Coronary artery (tissue), 2 donors: Measurements from ENCODE around the gene SETBP1.
A peak's percentile ranks its signal among the peaks of the same experiment; 100 is the strongest.
"Not testable (repeated sequence)": the region's sequence is repeated elsewhere in the genome, so short reads cannot be mapped to it uniquely, and the experiment has no call there.

Experiments
- DNase-seq: peaks from one replicate; pipeline ENCODE4 v3.0.0-alpha.2; 2017; ENCODE audit warnings: low spot score
- H3K27ac ChIP-seq, 2 donors: fragments of 200-600 bp; sonication (generic); one replicate each; pipeline ENCODE4 v1.5.1; 2016 to 2019
- H3K4me3 ChIP-seq: fragments of 200-600 bp; sonication (generic); 2 replicates; pipeline ENCODE4 v1.5.1; 2016; ENCODE audit warnings: mild to moderate bottlenecking, moderate library complexity
- TF ChIP-seq, protein P1 (sequence below): fragments of 200-600 bp; sonication (generic); IDR thresholded peaks from one replicate; pipeline ENCODE4 v1.5.1; 2019; ENCODE audit warnings: antibody characterized with exemption

The SETBP1 gene

DNA sequence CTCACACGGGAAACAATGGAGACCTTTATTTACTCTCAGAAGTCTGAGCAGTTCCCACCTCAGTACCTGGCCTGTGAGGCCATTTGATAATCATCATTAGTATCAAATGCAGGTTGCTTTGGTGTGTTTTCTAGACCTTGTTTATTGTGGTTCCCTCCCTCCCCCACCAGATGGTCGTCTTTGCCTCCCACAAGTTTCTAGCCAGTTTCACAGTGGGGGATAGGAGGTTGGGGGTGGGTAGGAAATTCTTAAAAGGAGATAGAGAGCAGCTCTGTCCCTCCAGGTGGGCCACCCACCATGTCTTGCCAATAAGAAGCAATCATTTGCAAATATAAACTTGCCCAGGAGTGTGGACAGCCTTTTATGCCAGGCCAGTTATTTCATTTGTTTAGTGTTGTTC lies 31.3 kb downstream of the SETBP1 start:
- TF ChIP-seq, protein P1, sequence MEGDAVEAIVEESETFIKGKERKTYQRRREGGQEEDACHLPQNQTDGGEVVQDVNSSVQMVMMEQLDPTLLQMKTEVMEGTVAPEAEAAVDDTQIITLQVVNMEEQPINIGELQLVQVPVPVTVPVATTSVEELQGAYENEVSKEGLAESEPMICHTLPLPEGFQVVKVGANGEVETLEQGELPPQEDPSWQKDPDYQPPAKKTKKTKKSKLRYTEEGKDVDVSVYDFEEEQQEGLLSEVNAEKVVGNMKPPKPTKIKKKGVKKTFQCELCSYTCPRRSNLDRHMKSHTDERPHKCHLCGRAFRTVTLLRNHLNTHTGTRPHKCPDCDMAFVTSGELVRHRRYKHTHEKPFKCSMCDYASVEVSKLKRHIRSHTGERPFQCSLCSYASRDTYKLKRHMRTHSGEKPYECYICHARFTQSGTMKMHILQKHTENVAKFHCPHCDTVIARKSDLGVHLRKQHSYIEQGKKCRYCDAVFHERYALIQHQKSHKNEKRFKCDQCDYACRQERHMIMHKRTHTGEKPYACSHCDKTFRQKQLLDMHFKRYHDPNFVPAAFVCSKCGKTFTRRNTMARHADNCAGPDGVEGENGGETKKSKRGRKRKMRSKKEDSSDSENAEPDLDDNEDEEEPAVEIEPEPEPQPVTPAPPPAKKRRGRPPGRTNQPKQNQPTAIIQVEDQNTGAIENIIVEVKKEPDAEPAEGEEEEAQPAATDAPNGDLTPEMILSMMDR, result no peak
- no peak for DNase-seq
- H3K27ac ChIP-seq, result no peak overlapping the region
- H3K4me3 ChIP-seq, result no peak overlapping the region

DNA sequence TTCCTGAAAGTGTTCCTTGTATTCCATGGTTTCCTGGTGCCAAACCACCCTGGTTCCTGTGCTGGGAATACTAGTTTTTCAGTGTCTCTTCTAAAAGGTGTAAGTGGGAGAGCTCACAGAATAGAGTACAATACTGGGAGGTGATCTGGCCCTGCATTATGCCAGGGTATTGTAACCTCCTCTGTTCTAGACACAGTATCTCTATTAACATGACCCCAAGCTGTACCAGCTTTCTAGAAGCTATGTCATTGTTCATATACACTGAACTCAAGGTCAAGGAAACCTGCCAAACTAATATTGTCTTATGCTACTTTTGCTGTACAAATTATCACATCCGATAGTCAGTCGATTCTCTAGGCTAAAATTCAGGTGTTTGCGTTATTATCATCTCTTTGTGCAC lies 32.7 kb downstream of the SETBP1 start:
- Histone ChIP-seq H3K27ac (no peak overlapping the region), H3K4me3 (no peak overlapping the region)
- TF ChIP-seq, protein P1, result no peak
- DNase-seq, result no peak

DNA sequence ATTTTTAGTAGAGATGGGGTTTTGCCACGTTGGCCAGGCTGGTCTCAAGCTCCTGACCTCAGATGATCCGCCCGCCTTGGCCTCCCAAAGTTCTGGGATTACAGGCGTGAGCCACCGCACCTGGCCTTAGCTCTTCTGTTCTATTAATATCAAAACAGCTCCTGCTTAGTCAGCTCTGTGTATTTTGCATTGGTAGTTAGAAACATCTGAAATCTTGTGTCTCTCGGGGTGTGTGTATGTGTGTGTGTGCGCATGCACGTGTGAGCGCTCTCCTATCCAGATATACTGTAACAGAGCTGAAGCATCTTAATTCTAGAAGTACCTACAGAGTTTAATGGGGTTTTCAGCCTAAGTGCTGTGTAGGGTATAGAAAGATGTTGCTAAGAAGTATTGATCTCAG lies 33.7 kb downstream of the SETBP1 start:
- TF ChIP-seq, protein P1, result no peak
- Histone ChIP-seq H3K27ac (no peak overlapping the region), H3K4me3 (no peak overlapping the region)
- no peak for DNase-seq

DNA sequence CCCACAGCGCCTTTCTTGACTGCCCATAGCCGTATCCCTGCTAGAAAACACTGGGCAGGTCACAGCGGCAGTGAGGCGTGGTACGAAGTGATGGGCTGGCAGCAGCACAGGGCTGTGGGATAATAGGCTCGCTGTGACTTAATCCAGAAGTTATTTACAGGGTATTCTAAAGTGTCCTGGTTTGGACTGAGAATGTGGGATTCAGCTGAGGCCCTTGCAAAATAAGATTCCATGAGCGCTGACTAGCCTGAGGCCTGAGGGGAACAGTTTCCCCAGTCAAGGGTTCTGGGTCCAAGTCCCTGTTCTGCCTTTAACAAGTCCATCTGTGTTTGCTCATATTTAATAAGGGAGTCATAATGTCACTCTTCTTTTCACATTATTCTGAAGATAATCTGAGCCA lies 34.6 kb downstream of the SETBP1 start:
- H3K27ac ChIP-seq, result peak overlapping the region in 1 of 2 donors; percentile 62
- H3K4me3 ChIP-seq, result no peak overlapping the region
- no peak for DNase-seq
- TF ChIP-seq, protein P1, result no peak

- Histone ChIP-seq H3K27ac (peak overlapping the region in 1 of 2 donors; percentile 62), H3K4me3 (no peak overlapping the region)
- DNase-seq, result no peak
- TF ChIP-seq, protein P1, result no peak
Observed at GRCh38 chr18:44715842-44716241, 35.2 kb downstream of the SETBP1 start.

DNA sequence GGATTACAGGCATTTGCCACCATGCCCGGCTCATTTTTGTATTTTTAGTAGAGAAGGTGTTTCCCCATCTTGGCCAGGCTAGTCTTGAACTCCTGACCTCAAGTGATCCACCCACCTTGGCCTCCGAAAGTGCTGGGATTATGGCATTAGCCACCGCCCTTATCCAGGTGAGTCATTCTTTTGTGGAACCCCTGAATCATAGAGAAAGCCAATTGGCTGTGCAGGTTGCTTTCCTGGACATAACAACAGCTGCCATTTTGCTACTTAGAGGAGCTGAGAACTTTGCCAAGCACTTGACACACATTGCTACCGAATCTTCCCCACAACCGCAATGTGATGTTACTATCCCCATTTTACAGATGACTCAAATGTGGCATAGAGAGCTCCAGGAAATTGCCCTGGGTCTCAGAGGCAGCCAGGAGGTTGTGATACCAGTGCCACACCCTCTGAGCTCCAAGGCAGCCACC lies 36.0 kb downstream of the SETBP1 start:
- Histone ChIP-seq H3K4me3 (no peak overlapping the region), H3K27ac (no peak overlapping the region)
- TF ChIP-seq, protein P1, result no peak
- no peak for DNase-seq

- DNase-seq, result no peak
- TF ChIP-seq, protein P1, result no peak
- H3K27ac ChIP-seq, result no peak overlapping the region
- no peak overlapping the region for H3K4me3 ChIP-seq
Observed at GRCh38 chr18:44719519-44720060, 38.9 kb downstream of the SETBP1 start.

DNA sequence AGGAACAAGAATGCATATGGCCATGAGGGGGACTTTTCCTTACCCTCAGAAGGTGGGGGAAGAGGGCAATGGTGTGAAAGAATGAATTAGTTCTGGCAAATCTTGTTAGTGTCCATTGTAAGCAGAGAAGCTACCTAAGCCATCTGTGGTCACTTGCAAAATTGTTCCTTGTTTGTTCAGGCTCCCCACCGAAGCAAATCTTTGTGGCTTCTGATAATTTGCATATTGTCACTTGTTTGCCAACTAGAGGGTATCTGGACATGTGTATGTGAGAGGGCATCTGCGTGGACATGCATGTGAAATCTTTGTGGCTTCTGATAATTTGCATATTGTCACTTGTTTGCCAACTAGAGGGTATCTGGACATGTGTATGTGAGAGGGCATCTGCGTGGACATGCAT lies 41.1 kb downstream of the SETBP1 start:
- not testable (repeated sequence) for H3K27ac ChIP-seq

More for the DNA sequence above, 41.1 kb downstream of the SETBP1 start:
- H3K4me3 ChIP-seq, DNase-seq: not testable (repeated sequence)
